ENCODE results near the gene AP2B1.

DNA sequence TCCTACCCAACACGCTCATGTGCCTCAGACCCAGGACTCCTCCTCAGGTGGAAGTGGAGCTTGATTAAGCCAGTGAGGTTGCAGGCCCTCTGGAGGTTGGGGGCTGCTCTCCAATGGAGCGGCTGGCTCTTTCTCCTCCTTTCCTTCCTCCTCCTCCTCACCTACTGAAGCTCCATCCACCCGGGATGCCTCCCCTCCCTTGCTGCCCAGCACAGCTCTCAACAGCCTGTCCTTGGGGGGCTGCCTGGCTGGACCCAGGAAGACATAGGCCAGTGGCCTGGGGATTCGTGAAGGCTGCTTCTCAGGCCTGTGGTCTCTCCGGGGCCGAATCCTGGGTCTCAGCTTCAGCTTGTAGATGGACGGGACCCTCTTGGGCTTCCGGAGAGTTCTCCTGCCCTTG is 157.7 kb downstream of the AP2B1 start:
- TF ChIP-seq POLR2A (IDR thresholded peaks at IDR 0.05; ENCODE audit: low read length): no peak
- no peak for TF ChIP-seq GATA1 (IDR thresholded peaks at IDR 0.05; ENCODE audit: low read depth, low read length)

Data from erythroblast (primary cell).